ENCODE results near the gene ARHGAP21.
"Not testable (repeated sequence)": the region's sequence is repeated elsewhere in the genome, so short reads cannot be mapped to it uniquely, and the experiment has no call there.

ARHGAP21 gene

GRCh38 chr10:24650669-24651391, 72.9 kb downstream of the ARHGAP21 start:
- Histone ChIP-seq H3K27ac (no peak overlapping the region), H3K4me3 (no peak overlapping the region)

- Histone ChIP-seq H3K4me3 (no peak overlapping the region), H3K27ac (no peak overlapping the region)
Observed at GRCh38 chr10:24645784-24646183, 77.9 kb downstream of the ARHGAP21 start.

- Histone ChIP-seq H3K27ac (peak overlapping the region in 1 of 21 experiments; percentile 15), H3K4me3 (no peak overlapping the region)
Observed at GRCh38 chr10:24645022-24645421, 78.7 kb downstream of the ARHGAP21 start.

GRCh38 chr10:24643679-24644209, 79.9 kb downstream of the ARHGAP21 start:
- Histone ChIP-seq H3K4me3 (no peak overlapping the region), H3K27ac (peak overlapping the region in 2 of 21 experiments; percentile 17 to 23)

GRCh38 chr10:24642921-24643678, 80.6 kb downstream of the ARHGAP21 start:
- H3K27ac ChIP-seq: peak overlapping the region in 1 of 21 experiments; percentile 23
- no peak overlapping the region for H3K4me3 ChIP-seq

- H3K4me3 ChIP-seq: no peak overlapping the region
- no peak overlapping the region for H3K27ac ChIP-seq
Observed at GRCh38 chr10:24639124-24639523, 84.6 kb downstream of the ARHGAP21 start.

- no peak overlapping the region for H3K4me3 ChIP-seq
- H3K27ac ChIP-seq: no peak overlapping the region
Observed at GRCh38 chr10:24625778-24626177, 97.9 kb downstream of the ARHGAP21 start.

- Histone ChIP-seq H3K4me3 (no peak overlapping the region), H3K27ac (peak overlapping the region in 3 of 21 experiments; percentile 26 to 64 (median 59))
Observed at GRCh38 chr10:24623383-24623782, 100.3 kb downstream of the ARHGAP21 start.

GRCh38 chr10:24622781-24623301, 100.8 kb downstream of the ARHGAP21 start:
- Histone ChIP-seq H3K27ac (peak overlapping the region in 5 of 21 experiments; percentile 26 to 64 (median 46)), H3K4me3 (no peak overlapping the region)

GRCh38 chr10:24621035-24621795, 102.5 kb downstream of the ARHGAP21 start:
- H3K27ac ChIP-seq: peak overlapping the region in 1 of 21 experiments; percentile 26
- H3K4me3 ChIP-seq: not testable (repeated sequence)

- H3K27ac ChIP-seq: not testable (repeated sequence)
Observed at GRCh38 chr10:24619994-24620310, 103.7 kb downstream of the ARHGAP21 start.

GRCh38 chr10:24619291-24619993, 104.2 kb downstream of the ARHGAP21 start:
- H3K4me3 ChIP-seq, H3K27ac ChIP-seq: not testable (repeated sequence)

More at GRCh38 chr10:24619994-24620310, 103.7 kb downstream of the ARHGAP21 start:
- not testable (repeated sequence) for H3K4me3 ChIP-seq

- Histone ChIP-seq H3K27ac (no peak overlapping the region), H3K4me3 (no peak overlapping the region)
Observed at GRCh38 chr10:24618401-24618800, 105.3 kb downstream of the ARHGAP21 start.

GRCh38 chr10:24617771-24618396, 105.8 kb downstream of the ARHGAP21 start:
- Histone ChIP-seq H3K4me3 (no peak overlapping the region), H3K27ac (no peak overlapping the region)

GRCh38 chr10:24616536-24616935, 107.2 kb downstream of the ARHGAP21 start:
- H3K27ac ChIP-seq: no peak overlapping the region
- no peak overlapping the region for H3K4me3 ChIP-seq

- H3K27ac ChIP-seq: no peak overlapping the region
- no peak overlapping the region for H3K4me3 ChIP-seq
Observed at GRCh38 chr10:24606021-24606420, 117.7 kb downstream of the ARHGAP21 start.

GRCh38 chr10:24605141-24605540, 118.5 kb downstream of the ARHGAP21 start:
- Histone ChIP-seq H3K27ac (no peak overlapping the region), H3K4me3 (no peak overlapping the region)

GRCh38 chr10:24603333-24603732, 120.4 kb downstream of the ARHGAP21 start:
- H3K4me3 ChIP-seq: no peak overlapping the region
- H3K27ac ChIP-seq: no peak overlapping the region

GRCh38 chr10:24597961-24598360, 125.7 kb downstream of the ARHGAP21 start:
- H3K27ac ChIP-seq: no peak overlapping the region

More at GRCh38 chr10:24597961-24598360, 125.7 kb downstream of the ARHGAP21 start:
- no peak overlapping the region for H3K4me3 ChIP-seq

Data from skin epidermis (tissue), 12 donors.